Naive thymus-derived CD4-positive, alpha-beta T cell (primary cell): ENCODE results near the gene PPY. TPM values are rescaled to one million over a fixed set of nuclear protein-coding genes. Genes with fewer than 3 reads are reported as not detected.
"Not testable (repeated sequence)": the region's sequence is repeated elsewhere in the genome, so short reads cannot be mapped to it uniquely, and the experiment has no call there.

Experiments
- ATAC-seq: fragments of 150-1000 bp; cut with Tn5 transposase; 2 replicates; pipeline ENCODE4 v1.10.0; 2021; ENCODE audit warnings: mild to moderate bottlenecking, moderate library complexity
- CTCF ChIA-PET: fragments of 350-600 bp; sonication (Branson Sonifier 250); formaldehyde crosslinking; loops from one replicate; lab custom pipeline; 2021; ENCODE audit warnings: antibody characterized with exemption; lab: Charles Lee
- POLR2A ChIA-PET: fragments of 350-600 bp; sonication (Branson Sonifier 250); formaldehyde crosslinking; loops from one replicate; lab custom pipeline; 2021; ENCODE audit warnings: antibody characterized with exemption, inconsistent platforms; lab: Charles Lee
- DNase-seq, 9 donors: peaks; one replicate each; pipeline versions ENCODE4 v3.0.0 to v3.0.0-alpha.2; 2020 to 2022; ENCODE audit warnings: mixed read lengths in 1 of 9
- H3K27ac ChIP-seq: one replicate; pipeline ENCODE4 v1.7.0; 2013; ENCODE audit warnings: mild to moderate bottlenecking, low read depth, low read length, moderate library complexity
- H3K27me3 ChIP-seq, 2 donors: one replicate each; pipeline ENCODE4 v1.7.0; 2013; ENCODE audit warnings: low read length in 2 of 2, mild to moderate bottlenecking in 2 of 2, moderate library complexity in 2 of 2; ENCODE audit not compliant: control insufficient read depth in 2 of 2, insufficient read depth in 2 of 2
- H3K36me3 ChIP-seq, 3 experiments: 1 replicate in 2 of 3; 2 replicates in 1 of 3; pipeline ENCODE4 v1.7.0; 2013; ENCODE audit warnings: low read length in 3 of 3, mild to moderate bottlenecking in 3 of 3, moderate library complexity in 1 of 3; ENCODE audit not compliant: insufficient read depth in 3 of 3, control insufficient read depth in 2 of 3
- H3K4me1 ChIP-seq, 2 donors: one replicate each; pipeline ENCODE4 v1.7.0; 2013; ENCODE audit warnings: low read length in 2 of 2, mild to moderate bottlenecking in 2 of 2, moderate library complexity in 1 of 2; ENCODE audit not compliant: control insufficient read depth in 2 of 2, insufficient read depth in 2 of 2
- H3K4me3 ChIP-seq: 2 replicates; pipeline ENCODE4 v1.7.0; 2013; ENCODE audit warnings: mild to moderate bottlenecking, low read length
- H3K9me3 ChIP-seq, 3 experiments: 1 replicate in 2 of 3; 2 replicates in 1 of 3; pipeline ENCODE4 v1.7.0; 2013; ENCODE audit warnings: low read length in 3 of 3; ENCODE audit not compliant: control insufficient read depth in 2 of 3
- H3K27ac Mint-ChIP-seq, 9 donors: one replicate each; pipeline ENCODE4 v1.8.0; 2020 to 2022; ENCODE audit warnings: mixed read lengths in 9 of 9, mild to moderate bottlenecking in 8 of 9, moderate library complexity in 5 of 9, inconsistent platforms in 2 of 9
- H3K27me3 Mint-ChIP-seq, 5 donors: one replicate each; pipeline ENCODE4 v1.8.0; 2021 to 2022; ENCODE audit warnings: mixed read lengths in 5 of 5, mild to moderate bottlenecking in 1 of 5
- H3K36me3 Mint-ChIP-seq, 5 donors: one replicate each; pipeline ENCODE4 v1.8.0; 2020 to 2022; ENCODE audit warnings: mixed read lengths in 5 of 5, mild to moderate bottlenecking in 3 of 5, inconsistent platforms in 1 of 5
- H3K4me1 Mint-ChIP-seq, 7 donors: one replicate each; pipeline ENCODE4 v1.8.0; 2020 to 2022; ENCODE audit warnings: mixed read lengths in 7 of 7, mild to moderate bottlenecking in 3 of 7, inconsistent platforms in 1 of 7
- H3K4me3 Mint-ChIP-seq, 10 donors: one replicate each; pipeline ENCODE4 v1.8.0; 2020 to 2022; ENCODE audit warnings: mild to moderate bottlenecking in 10 of 10, mixed read lengths in 10 of 10, moderate library complexity in 6 of 10, inconsistent platforms in 2 of 10
- H3K9me3 Mint-ChIP-seq, 11 donors: one replicate each; pipeline ENCODE4 v1.8.0; 2020 to 2022; ENCODE audit warnings: mixed read lengths in 11 of 11, mild to moderate bottlenecking in 4 of 11, inconsistent platforms in 1 of 11, moderate library complexity in 1 of 11
- intact Hi-C, 2 donors: fragments of 100-400 bp; cut with micrococcal nuclease; formaldehyde crosslinking; loops; one replicate each; pipeline ENCODE4 v1.15.1; 2023
- polyA plus RNA-seq, 2 donors: library from polyadenylated mRNA; unstranded; fragments of 300-500 nt; fragmentation: Illumina TruSeq; gene quantifications; one replicate each; pipeline ENCODE4 v1.2.3, GENCODE V29; 2021
- total RNA-seq, 6 experiments: library from RNA in 5 of 6; stranded (reverse) in 5 of 6; gene quantifications; 1 replicate in 5 of 6; 2 replicates in 1 of 6; pipeline ENCODE4 v1.2.3 and lab custom pipeline; 2021 to 2026

The PPY gene
- total and polyA plus RNA-seq, 7 experiments from 2014 or later, result not detected

DNA sequence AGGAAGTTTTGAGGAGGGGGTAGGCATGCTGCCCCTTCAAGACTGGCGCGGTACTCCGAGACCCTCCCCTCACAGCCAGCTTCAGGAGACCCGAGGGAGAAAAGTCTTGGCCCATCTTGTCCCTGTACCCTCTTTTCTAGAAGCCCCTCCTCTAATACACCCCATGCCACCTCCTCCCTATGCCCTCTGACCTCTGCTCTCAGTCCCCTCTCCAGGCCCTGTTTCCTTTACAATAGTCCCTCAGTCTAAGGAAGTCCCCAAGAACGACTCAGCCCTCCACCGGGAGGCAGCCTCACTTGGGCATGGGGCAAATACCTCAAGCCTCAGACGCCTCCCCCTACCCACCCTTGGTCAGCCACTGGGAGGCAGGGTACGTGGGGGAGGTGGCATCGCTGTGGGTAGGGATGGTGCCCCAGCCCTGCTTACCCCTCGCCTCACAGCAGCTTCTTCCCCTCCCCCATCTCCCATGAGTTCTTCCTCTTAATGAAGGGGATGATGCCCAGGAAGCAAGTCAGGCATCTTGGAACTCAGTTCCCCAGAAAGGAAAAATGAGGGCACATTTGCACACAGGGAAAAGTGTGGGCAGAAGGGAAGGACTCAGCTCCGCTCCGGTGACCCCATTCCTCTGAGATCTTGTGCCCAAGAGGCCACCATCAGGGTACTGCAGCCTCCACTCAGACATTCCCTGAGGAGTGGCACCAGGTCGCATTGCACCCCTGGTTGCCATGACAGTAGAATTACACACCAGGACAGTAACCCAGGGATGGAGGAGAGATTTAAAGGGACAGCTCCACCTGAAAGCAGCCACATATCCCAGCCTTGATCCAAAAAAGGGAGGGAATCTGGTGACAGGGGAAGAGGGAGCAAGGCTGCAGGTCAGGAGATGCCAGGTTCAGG lies 41.2 kb downstream of the PPY start:
- Mint-ChIP-seq H3K4me1 (peaks cover 6 to 23% (median 12%) of the 10 kb centered on the region in 7 donors), H3K9me3 (no peaks in the 10 kb centered on the region), H3K36me3 (peaks cover 0 to 15% (median 0%) of the 10 kb centered on the region in 5 donors), H3K27me3 (peaks cover 0 to 46% (median under 1%) of the 10 kb centered on the region in 5 donors), H3K27ac (peak overlapping the region in 5 of 9 donors; percentile 41 to 75 (median 51)), H3K4me3 (peak overlapping the region; percentile 80 to 89 (median 86))
- DNase-seq (no peak), ATAC-seq (no peak)
- peaks cover 0 to 11% of the 10 kb centered on the region in 2 donors for H3K4me1 ChIP-seq
- no peaks in the 10 kb centered on the region for H3K9me3 ChIP-seq
- no peak overlapping the region for H3K27ac ChIP-seq
- no peaks in the 10 kb centered on the region for H3K36me3 ChIP-seq
- ChIA-PET POLR2A (no interaction called here), CTCF (interaction anchor here (1.0 to 2.3 kb wide), 3 partner anchors 13 to 23 kb away, joined by 3 to 6 read pairs (median 3); no protein-coding TSS in a partner anchor)
- intact Hi-C loops, result loop anchor here in 1 of 2 donors (1.0 kb wide), 1 partner anchor 7 kb away; no protein-coding TSS in a partner anchor
- peak overlapping the region; percentile 43 for H3K4me3 ChIP-seq
- H3K27me3 ChIP-seq, result no peaks in the 10 kb centered on the region

DNA sequence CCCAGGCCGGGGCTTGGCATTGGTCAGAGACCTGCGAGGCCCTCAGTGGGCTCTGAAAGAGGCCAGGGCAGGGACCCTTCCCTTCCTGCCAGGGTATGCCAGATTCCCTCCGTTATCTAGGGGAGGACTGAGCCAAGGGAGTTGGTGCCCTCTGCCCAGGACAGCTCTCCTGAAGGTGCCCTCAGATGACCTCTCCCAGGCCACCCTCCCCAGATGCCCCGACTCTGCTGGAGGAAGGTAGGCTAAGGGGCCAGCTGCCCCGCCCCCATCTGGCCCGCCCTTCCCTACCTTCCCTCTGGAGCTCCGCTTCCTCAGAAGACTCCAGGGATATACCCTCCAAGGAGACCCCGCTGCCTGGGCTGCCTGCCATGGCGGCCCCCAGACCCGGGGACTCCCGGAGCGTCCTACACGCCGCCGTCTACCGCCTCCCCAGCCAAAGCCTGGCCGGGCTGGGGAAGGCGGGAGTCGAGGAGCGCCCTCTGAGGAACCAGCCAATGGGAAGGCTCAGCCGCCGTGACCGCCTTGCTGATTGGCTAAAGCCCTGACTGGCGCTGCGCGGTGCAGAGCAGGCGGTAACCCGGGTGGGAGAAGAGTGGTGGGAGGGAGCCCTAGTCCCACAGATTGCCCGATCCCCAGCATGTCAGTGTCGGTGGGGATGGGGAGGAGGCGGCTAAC lies 42.0 kb downstream of the PPY start:
- peak overlapping the region; percentile 43 for H3K4me3 ChIP-seq
- Mint-ChIP-seq H3K4me3 (peak overlapping the region; percentile 80 to 89 (median 86)), H3K27me3 (peaks cover 0 to 43% (median 0%) of the 10 kb centered on the region in 5 donors), H3K9me3 (no peaks in the 10 kb centered on the region), H3K36me3 (peaks cover 0 to 19% (median 0%) of the 10 kb centered on the region in 5 donors), H3K4me1 (peaks cover 6 to 22% (median 12%) of the 10 kb centered on the region in 7 donors), H3K27ac (peak overlapping the region in 3 of 9 donors; percentile 51 to 75 (median 54))
- peaks cover 0 to 7% of the 10 kb centered on the region in 2 donors for H3K4me1 ChIP-seq
- POLR2A ChIA-PET, result interaction anchor here (1.1 kb wide), 1 partner anchor 10 kb away, joined by 3 read pairs; no protein-coding TSS in a partner anchor
- H3K27ac ChIP-seq, result no peak overlapping the region
- H3K9me3 ChIP-seq, result no peaks in the 10 kb centered on the region
- intact Hi-C loops, result loop anchor here in 1 of 2 donors (1.0 kb wide), 1 partner anchor 8 kb away; no protein-coding TSS in a partner anchor
- CTCF ChIA-PET, result interaction anchor here (1.1 to 2.3 kb wide), 3 partner anchors 17 to 22 kb away, joined by 3 to 6 read pairs (median 6); no protein-coding TSS in a partner anchor
- H3K27me3 ChIP-seq, result no peaks in the 10 kb centered on the region
- no peaks in the 10 kb centered on the region for H3K36me3 ChIP-seq
- DNase-seq (peak; percentile 63 to 83 (median 78)), ATAC-seq (peak; percentile 99)

DNA sequence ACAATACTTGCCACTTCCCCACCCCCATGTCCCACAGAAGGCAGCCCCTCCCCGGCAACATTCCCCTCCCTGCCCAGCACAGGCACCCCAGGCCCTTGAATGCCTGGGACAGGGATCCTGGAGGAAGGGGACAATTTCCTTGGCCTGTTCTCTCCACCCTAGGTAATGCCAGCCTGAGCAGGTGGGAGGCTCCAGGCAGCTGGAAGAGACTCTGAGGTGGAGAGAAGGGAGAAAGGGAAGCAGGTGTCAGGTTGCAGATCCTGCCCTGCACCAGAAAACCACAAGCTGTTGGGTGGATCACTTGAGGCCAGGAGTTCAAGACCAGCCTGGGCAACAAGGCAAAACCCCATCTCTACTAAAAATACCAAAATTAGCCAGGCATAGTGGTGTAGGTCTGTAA lies 43.8 kb downstream of the PPY start:
- H3K4me1 Mint-ChIP-seq, result peaks cover 6 to 17% (median 12%) of the 10 kb centered on the region in 7 donors
- H3K9me3 Mint-ChIP-seq, result no peaks in the 10 kb centered on the region
- intact Hi-C loops, result no loop called here
- no peak overlapping the region for H3K4me3 Mint-ChIP-seq
- ATAC-seq (no peak), DNase-seq (no peak)
- POLR2A ChIA-PET, result interaction anchor here (1.1 kb wide), 1 partner anchor 10 kb away, joined by 4 read pairs; no protein-coding TSS in a partner anchor
- Histone ChIP-seq H3K27me3 (no peaks in the 10 kb centered on the region), H3K36me3 (no peaks in the 10 kb centered on the region), H3K27ac (no peak overlapping the region), H3K9me3 (no peaks in the 10 kb centered on the region), H3K4me3 (no peak overlapping the region), H3K4me1 (peaks cover 0 to 7% of the 10 kb centered on the region in 2 donors)
- peaks cover 0 to 16% (median 0%) of the 10 kb centered on the region in 5 donors for H3K36me3 Mint-ChIP-seq
- H3K27me3 Mint-ChIP-seq, result peaks cover 0 to 27% (median 0%) of the 10 kb centered on the region in 5 donors
- CTCF ChIA-PET, result interaction anchor here (1.4 to 2.0 kb wide), 2 partner anchors 16 to 18 kb away, joined by 3 to 6 read pairs; no protein-coding TSS in a partner anchor
- H3K27ac Mint-ChIP-seq, result no peak overlapping the region

DNA sequence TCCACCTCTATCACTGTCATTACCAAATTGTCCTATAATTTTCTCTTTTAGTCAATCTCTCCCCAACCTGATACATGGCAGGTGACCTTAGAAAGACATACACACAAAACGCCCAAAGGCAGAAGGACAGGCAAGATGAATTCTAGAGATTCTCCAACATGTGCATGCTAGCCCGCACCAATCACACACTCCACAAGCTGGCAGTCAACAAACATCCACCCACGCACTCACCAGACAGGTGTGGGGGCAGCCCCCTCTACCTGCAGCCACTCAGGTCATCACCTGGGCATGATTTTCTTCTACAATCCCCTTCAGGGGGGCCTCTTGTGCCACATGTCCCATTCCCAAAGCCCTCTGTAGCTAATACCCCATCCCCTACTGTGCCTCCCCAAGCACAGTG lies 44.4 kb downstream of the PPY start:
- no peaks in the 10 kb centered on the region for H3K9me3 ChIP-seq

DNA sequence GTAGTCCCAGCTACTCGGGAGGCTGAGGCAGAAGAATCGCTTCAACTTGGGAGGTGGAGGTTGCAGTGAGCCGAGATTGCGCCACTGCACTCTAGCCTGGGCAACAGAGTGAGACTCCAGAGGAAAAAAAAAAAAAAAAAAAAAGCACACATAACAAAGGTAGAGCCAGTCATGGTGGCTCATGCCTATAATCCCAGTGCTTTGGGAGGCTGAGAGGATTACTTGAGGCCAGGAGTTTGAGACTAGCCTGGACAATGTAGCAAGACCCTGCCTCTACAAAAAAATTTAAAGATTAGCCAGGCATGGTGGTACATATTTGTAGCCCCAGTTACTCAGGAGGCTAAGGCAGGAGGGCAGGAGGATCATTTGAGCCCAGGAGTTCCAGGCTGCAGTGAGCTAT lies 47.8 kb downstream of the PPY start:
- intact Hi-C loops, ATAC-seq, H3K4me1 Mint-ChIP-seq, H3K4me1 ChIP-seq, H3K36me3 ChIP-seq, H3K27ac ChIP-seq, DNase-seq, H3K9me3 ChIP-seq, H3K27me3 ChIP-seq, H3K4me3 ChIP-seq, H3K4me3 Mint-ChIP-seq, H3K27ac Mint-ChIP-seq, H3K9me3 Mint-ChIP-seq, CTCF ChIA-PET, POLR2A ChIA-PET: not testable (repeated sequence)
- Mint-ChIP-seq H3K27me3 (peaks cover 0 to 17% (median 0%) of the 10 kb centered on the region in 5 donors), H3K36me3 (peaks cover 0 to 32% (median 0%) of the 10 kb centered on the region in 5 donors)

More for the DNA sequence above, 44.4 kb downstream of the PPY start:
- peaks cover 0 to 16% (median 0%) of the 10 kb centered on the region in 5 donors for H3K36me3 Mint-ChIP-seq
- no peaks in the 10 kb centered on the region for H3K9me3 Mint-ChIP-seq
- CTCF ChIA-PET, result interaction anchor here (1.4 kb wide), 1 partner anchor 16 kb away, joined by 3 read pairs; no protein-coding TSS in a partner anchor
- peaks cover 0 to 7% of the 10 kb centered on the region in 2 donors for H3K4me1 ChIP-seq
- POLR2A ChIA-PET, result no interaction called here
- H3K27me3 ChIP-seq, result no peaks in the 10 kb centered on the region
- DNase-seq, result no peak
- no peak overlapping the region for H3K27ac Mint-ChIP-seq
- peaks cover 6 to 17% (median 12%) of the 10 kb centered on the region in 7 donors for H3K4me1 Mint-ChIP-seq
- no peak overlapping the region for H3K4me3 Mint-ChIP-seq
- intact Hi-C loops, result no loop called here
- no peak overlapping the region for H3K27ac ChIP-seq
- H3K4me3 ChIP-seq, result no peak overlapping the region
- peaks cover 0 to 24% (median 0%) of the 10 kb centered on the region in 5 donors for H3K27me3 Mint-ChIP-seq
- no peak for ATAC-seq
- no peaks in the 10 kb centered on the region for H3K36me3 ChIP-seq

DNA sequence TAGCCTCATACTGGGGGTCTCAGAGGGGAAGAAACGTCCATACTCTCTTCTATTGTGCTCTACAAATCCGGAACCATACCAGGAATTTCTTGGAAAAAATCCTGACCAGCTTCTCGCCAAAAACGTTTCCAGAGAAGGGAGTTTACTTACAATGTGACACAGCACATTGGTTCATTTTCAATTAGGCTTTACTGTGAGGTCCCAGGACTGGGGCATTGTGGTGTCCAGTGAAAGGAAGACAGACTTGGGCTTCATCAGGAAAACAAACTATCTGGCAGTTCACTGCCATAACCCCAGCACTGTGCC lies 49.7 kb downstream of the PPY start:
- peaks cover 0 to 1% (median 0%) of the 10 kb centered on the region in 7 donors for H3K4me1 Mint-ChIP-seq
- Histone ChIP-seq H3K36me3 (no peaks in the 10 kb centered on the region), H3K27ac (no peak overlapping the region), H3K9me3 (no peaks in the 10 kb centered on the region), H3K27me3 (no peaks in the 10 kb centered on the region), H3K4me1 (no peaks in the 10 kb centered on the region), H3K4me3 (no peak overlapping the region)
- no peak overlapping the region for H3K4me3 Mint-ChIP-seq
- POLR2A ChIA-PET, result no interaction called here
- CTCF ChIA-PET, result interaction anchor here (1.0 kb wide), 1 partner anchor 14 kb away, joined by 3 read pairs; no protein-coding TSS in a partner anchor
- peaks cover 0 to 28% (median 0%) of the 10 kb centered on the region in 5 donors for H3K36me3 Mint-ChIP-seq
- DNase-seq (no peak), ATAC-seq (no peak)
- no peak overlapping the region for H3K27ac Mint-ChIP-seq
- H3K9me3 Mint-ChIP-seq, result no peaks in the 10 kb centered on the region
- H3K27me3 Mint-ChIP-seq, result peaks cover 0 to 14% (median 0%) of the 10 kb centered on the region in 5 donors
- intact Hi-C loops, result no loop called here
